GM10266 (cell line): ENCODE data around the gene THOC1.

Experiments
- DNase-seq: peaks from one replicate; pipeline ENCODE4 v3.0.0; 2012; ENCODE audit errors: extremely low spot score
- CTCF ChIP-seq: IDR thresholded peaks from 2 replicates; pipeline ENCODE4 v1.5.1; 2012; ENCODE audit warnings: mild to moderate bottlenecking, low read depth; ENCODE audit not compliant: control insufficient read depth, insufficient read depth; ENCODE audit errors: missing control alignments

THOC1 gene

GRCh38 chr18:181711-182110, 86.1 kb downstream of the THOC1 start:
- no peak for DNase-seq
- no peak for TF ChIP-seq CTCF

GRCh38 chr18:179499-179898, 88.3 kb downstream of the THOC1 start:
- no peak for DNase-seq
- TF ChIP-seq CTCF: no peak

- TF ChIP-seq CTCF: no peak
- DNase-seq: no peak
These were observed 95.5 kb downstream of the THOC1 start for GRCh38 chr18:172361-172760.
